Stimulated activated naive CD8-positive, alpha-beta T cell treated with anti-CD3 and anti-CD28 coated beads, Interleukin-15, Interleukin-2, amounts not matched to agents 100 U/mL and 50 U/mL, for 24 hours (primary cell): Measurements from ENCODE around the gene TEAD2.
"Not testable (repeated sequence)": the region's sequence is repeated elsewhere in the genome, so short reads cannot be mapped to it uniquely, and the experiment has no call there.

Source experiments
- ATAC-seq: fragments of 150-1000 bp; cut with Tn5 transposase; one replicate; pipeline ENCODE4 v1.10.0; 2021
- DNase-seq: peaks from one replicate; pipeline ENCODE4 v3.0.0; 2021

The TEAD2 gene

GRCh38 chr19:49331616-49332055 lies 30.6 kb downstream of the TEAD2 start:
- peak; percentile 49 for DNase-seq

GRCh38 chr19:49331187-49331586 lies 31.0 kb downstream of the TEAD2 start:
- ATAC-seq, DNase-seq: not testable (repeated sequence)

More at GRCh38 chr19:49331616-49332055, 30.6 kb downstream of the TEAD2 start:
- peak; percentile 69 for ATAC-seq

GRCh38 chr19:49328741-49329140 lies 33.5 kb downstream of the TEAD2 start:
- DNase-seq, result no peak
- no peak for ATAC-seq

GRCh38 chr19:49327878-49328544 lies 34.2 kb downstream of the TEAD2 start:
- peak; percentile 61 for DNase-seq
- peak; percentile 46 for ATAC-seq

- DNase-seq, result no peak
- no peak for ATAC-seq
Measured at GRCh38 chr19:49326165-49326704, 36.0 kb downstream of the TEAD2 start.

GRCh38 chr19:49325756-49326155 lies 36.5 kb downstream of the TEAD2 start:
- not testable (repeated sequence) for DNase-seq, ATAC-seq

GRCh38 chr19:49324801-49325576 lies 37.2 kb downstream of the TEAD2 start, which contains the start of gene SLC6A16:
Gene SLC6A16, minus strand, starts transcription at chr19:49325191. Its CDS starts 13,844 bp downstream, at chr19:49311347.
- no peak for DNase-seq
- ATAC-seq, result no peak

- no peak for DNase-seq
- ATAC-seq, result no peak
Measured at GRCh38 chr19:49318296-49318695, 43.9 kb downstream of the TEAD2 start.

- ATAC-seq, result no peak
- no peak for DNase-seq
Measured at GRCh38 chr19:49316284-49316683, 45.9 kb downstream of the TEAD2 start.

- DNase-seq, result no peak
- ATAC-seq, result no peak
Measured at GRCh38 chr19:49315111-49315510, 47.1 kb downstream of the TEAD2 start.

- DNase-seq (no peak), ATAC-seq (no peak)
Measured at GRCh38 chr19:49309087-49309486, 53.1 kb downstream of the TEAD2 start.

GRCh38 chr19:49306734-49307133 lies 55.5 kb downstream of the TEAD2 start:
- not testable (repeated sequence) for ATAC-seq, DNase-seq

GRCh38 chr19:49301866-49302252 lies 60.4 kb downstream of the TEAD2 start:
- ATAC-seq (no peak), DNase-seq (no peak)

- ATAC-seq, result peak; percentile 100
- peak; percentile 90 for DNase-seq
Measured at GRCh38 chr19:49301165-49301865, 60.9 kb downstream of the TEAD2 start.

- not testable (repeated sequence) for DNase-seq, ATAC-seq
Measured at GRCh38 chr19:49298653-49299052, 63.6 kb downstream of the TEAD2 start.

GRCh38 chr19:49297403-49297802 lies 64.8 kb downstream of the TEAD2 start:
- no peak for DNase-seq
- ATAC-seq, result no peak

GRCh38 chr19:49295208-49295880 lies 66.9 kb downstream of the TEAD2 start:
- ATAC-seq (no peak), DNase-seq (no peak)

- ATAC-seq (no peak), DNase-seq (no peak)
Measured at GRCh38 chr19:49294401-49294800, 67.8 kb downstream of the TEAD2 start.
